H1 (cell line): ENCODE measurements around the gene OR51B2. TPM values are rescaled to one million over a fixed set of nuclear protein-coding genes. Genes with fewer than 3 reads are reported as not detected.

Experiments used
- ATF2 ChIP-seq: IDR thresholded peaks from 2 replicates; pipeline ENCODE4 v1.6.1; 2012; ENCODE audit warnings: low read length, inconsistent platforms
- CHD7 ChIP-seq: fragments of 300-600 bp; sonication (generic); IDR thresholded peaks from 2 replicates; pipeline ENCODE4 v1.7.1; 2012; ENCODE audit warnings: low read length, moderate library complexity, mild to moderate bottlenecking, inconsistent platforms; ENCODE audit not compliant: insufficient replicate concordance
- GTF2F1 ChIP-seq: IDR thresholded peaks from 2 replicates; pipeline ENCODE4 v1.6.1; 2012; ENCODE audit warnings: low read depth, low read length, improper control_type of control experiment, borderline replicate concordance
- JUN ChIP-seq: IDR thresholded peaks from 2 replicates; pipeline ENCODE4 v1.6.1; 2011; ENCODE audit warnings: low read depth, mild to moderate bottlenecking, improper control_type of control experiment, low read length
- RAD21 ChIP-seq, 2 experiments: IDR thresholded peaks in 1 of 2; conservative IDR thresholded peaks in 1 of 2; 2 replicates each; pipeline ENCODE4 v1.6.1; 2011; ENCODE audit warnings: low read depth in 2 of 2, low read length in 2 of 2, improper control_type of control experiment in 1 of 2, inconsistent platforms in 1 of 2, mild to moderate bottlenecking in 1 of 2, moderate library complexity in 1 of 2
- RBBP5 ChIP-seq: IDR thresholded peaks from 2 replicates; pipeline ENCODE4 v1.7.1; 2012; ENCODE audit warnings: low read depth, mild to moderate bottlenecking, inconsistent platforms, low read length, moderate library complexity, borderline replicate concordance
- polyA plus RNA-seq, 7 experiments: library from polyadenylated mRNA; depleted of rRNA in 3 of 7; stranded (reverse) in 5 of 7; unstranded in 2 of 7; fragments of >200 nt in 5 of 7; fragments of 200-250 nt in 2 of 7; gene quantifications; 1 replicate in 5 of 7; 2 replicates in 1 of 7; 4 replicates in 1 of 7; pipeline versions ENCODE4 v1.2.1 to v1.2.3, GENCODE V29; 2011 to 2013; ENCODE audit warnings: missing spikeins in 2 of 7, mixed read lengths in 2 of 7
- total RNA-seq: library from RNA; stranded (reverse); fragmentation: NEBNext Ultra II Directional; extraction: Animal tissue kit (Norgen Biotek cat#: 25700); gene quantifications from 2 replicates; pipeline ENCODE4 v1.2.1, GENCODE V29; 2021

The OR51B2 gene
- total and polyA plus RNA-seq, 2 of the 8 experiments (the other 6 are each of a cell fraction or from before 2014, with no cell fraction given): not detected

GRCh38 chr11:5310423-5310822 is 13.7 kb downstream of the OR51B2 start (continued):
- TF ChIP-seq CHD7 (no peak), GTF2F1 (no peak), ATF2 (no peak), JUN (no peak), RBBP5 (no peak), RAD21 (IDR thresholded peaks at IDR 0.05 in 1 of 2, conservative IDR thresholded peaks at IDR 0.05 in 1 of 2; ENCODE audit: low read depth in 2 of 2, low read length in 2 of 2) (no peak)
- TF ChIP-seq, all 59 proteins: peak for 0
